Retinal pigment epithelial cell (primary cell): Measurements from ENCODE around the gene B2M.
"Not testable (repeated sequence)": the region's sequence is repeated elsewhere in the genome, so short reads cannot be mapped to it uniquely, and the experiment has no call there.

Experiments
- DNase-seq: peaks from one replicate; pipeline ENCODE4 v3.0.0-alpha.2; 2010; ENCODE audit warnings: low read depth
- H3K4me3 ChIP-seq: 2 replicates; pipeline ENCODE4 v1.5.1; 2011; ENCODE audit warnings: mild to moderate bottlenecking, low read length, control low read depth, moderate library complexity
- CTCF ChIP-seq: conservative IDR thresholded peaks from 2 replicates; pipeline ENCODE4 v1.5.1; 2011; ENCODE audit warnings: low read depth, low read length, control low read depth, inconsistent platforms

The B2M gene

GRCh38 chr15:44728576-44729407 is 17.5 kb downstream of the B2M start:
- peak; percentile 92 for DNase-seq
- peak overlapping the region; percentile 92 for H3K4me3 ChIP-seq
- no peak for TF ChIP-seq CTCF

- DNase-seq, result no peak
- peak overlapping the region; percentile 92 for H3K4me3 ChIP-seq
- TF ChIP-seq CTCF, result no peak
Observed at GRCh38 chr15:44729408-44730127, 18.3 kb downstream of the B2M start.

- no peak for TF ChIP-seq CTCF
- DNase-seq, result no peak
- H3K4me3 ChIP-seq, result no peak overlapping the region
Observed at GRCh38 chr15:44734839-44735481, 23.6 kb downstream of the B2M start.

- no peak for TF ChIP-seq CTCF
- DNase-seq, result no peak
- H3K4me3 ChIP-seq, result no peak overlapping the region
Observed at GRCh38 chr15:44735482-44736180, 24.3 kb downstream of the B2M start.

GRCh38 chr15:44736181-44736765 is 25.0 kb downstream of the B2M start, which contains the start of gene TRIM69:
TRIM69 (plus strand) TSS chr15:44736528; CDS start chr15:44736705, 177 bp downstream.
- no peak within 1 kb of the TSS for H3K4me3 ChIP-seq
- TF ChIP-seq CTCF, result no peak
- no peak for DNase-seq

- TF ChIP-seq CTCF, result peak; percentile 67
- no peak overlapping the region for H3K4me3 ChIP-seq
- no peak for DNase-seq
Observed at GRCh38 chr15:44738340-44738984, 27.1 kb downstream of the B2M start.

GRCh38 chr15:44739222-44739847 is 28.0 kb downstream of the B2M start:
- H3K4me3 ChIP-seq, DNase-seq: not testable (repeated sequence)

GRCh38 chr15:44743454-44743853 is 32.1 kb downstream of the B2M start:
- DNase-seq, H3K4me3 ChIP-seq: not testable (repeated sequence)
